HCT116 (cell line): Measurements from ENCODE around the gene NOP16.

ENCODE experiments used
- EZH2 ChIP-seq: fragments of 200-600 bp; sonication (generic); IDR thresholded peaks from 2 replicates; pipeline ENCODE4 v1.6.1; 2017; ENCODE audit warnings: antibody characterized with exemption, mixed run types
- RAD21 ChIP-seq: IDR thresholded peaks from 2 replicates; pipeline ENCODE4 v1.6.1; 2012; ENCODE audit warnings: low read depth, mild to moderate bottlenecking
- ZFX ChIP-seq: fragments of 450-650 bp; IDR thresholded peaks from 2 replicates; pipeline ENCODE4 v1.6.1; 2017
- TF ChIP-seq, protein P1 (sequence below), 3 experiments: fragments of 200-600 bp in 1 of 3; sonication (generic) in 1 of 3; IDR thresholded peaks in 2 of 3; conservative IDR thresholded peaks in 1 of 3; 2 replicates each; pipeline ENCODE4 v1.5.1; 2012 to 2017; ENCODE audit warnings: low read depth in 2 of 3, low read length in 2 of 3, antibody characterized with exemption in 1 of 3, borderline replicate concordance in 1 of 3, control low read depth in 1 of 3, mild to moderate bottlenecking in 1 of 3, mixed read lengths in 1 of 3, mixed run types in 1 of 3, moderate library complexity in 1 of 3; ENCODE audit not compliant: insufficient read depth in 1 of 3

DNA sequence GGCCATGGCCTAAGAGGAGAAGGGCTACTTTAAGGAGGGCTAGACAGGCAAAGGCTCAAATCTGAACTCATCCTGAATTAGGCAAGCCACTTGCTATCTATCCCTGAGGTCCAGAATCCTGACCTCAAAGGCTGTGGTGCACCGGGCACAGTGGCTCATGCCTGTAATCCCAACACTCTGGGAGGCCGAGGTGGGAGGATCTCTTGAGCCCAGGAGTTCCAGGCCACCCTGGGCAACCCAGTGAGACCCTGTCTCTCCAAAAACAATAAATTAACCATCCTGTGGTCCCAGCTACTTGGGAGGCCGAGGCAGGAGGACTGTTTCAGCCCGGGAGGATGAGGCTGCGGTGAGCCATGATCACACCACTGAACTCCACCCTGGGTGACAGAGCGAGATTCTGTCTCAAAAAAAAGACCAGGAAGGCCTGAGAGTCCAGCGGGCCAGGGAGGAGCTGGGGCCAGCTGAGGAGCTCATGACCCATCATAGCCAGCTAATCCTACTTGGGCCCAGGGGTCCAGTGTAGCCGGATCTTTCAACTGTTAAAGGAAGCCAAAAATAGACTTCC, 4.0 kb downstream of the NOP16 start:
- TF ChIP-seq, protein P1, sequence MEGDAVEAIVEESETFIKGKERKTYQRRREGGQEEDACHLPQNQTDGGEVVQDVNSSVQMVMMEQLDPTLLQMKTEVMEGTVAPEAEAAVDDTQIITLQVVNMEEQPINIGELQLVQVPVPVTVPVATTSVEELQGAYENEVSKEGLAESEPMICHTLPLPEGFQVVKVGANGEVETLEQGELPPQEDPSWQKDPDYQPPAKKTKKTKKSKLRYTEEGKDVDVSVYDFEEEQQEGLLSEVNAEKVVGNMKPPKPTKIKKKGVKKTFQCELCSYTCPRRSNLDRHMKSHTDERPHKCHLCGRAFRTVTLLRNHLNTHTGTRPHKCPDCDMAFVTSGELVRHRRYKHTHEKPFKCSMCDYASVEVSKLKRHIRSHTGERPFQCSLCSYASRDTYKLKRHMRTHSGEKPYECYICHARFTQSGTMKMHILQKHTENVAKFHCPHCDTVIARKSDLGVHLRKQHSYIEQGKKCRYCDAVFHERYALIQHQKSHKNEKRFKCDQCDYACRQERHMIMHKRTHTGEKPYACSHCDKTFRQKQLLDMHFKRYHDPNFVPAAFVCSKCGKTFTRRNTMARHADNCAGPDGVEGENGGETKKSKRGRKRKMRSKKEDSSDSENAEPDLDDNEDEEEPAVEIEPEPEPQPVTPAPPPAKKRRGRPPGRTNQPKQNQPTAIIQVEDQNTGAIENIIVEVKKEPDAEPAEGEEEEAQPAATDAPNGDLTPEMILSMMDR (IDR thresholded peaks at IDR 0.05 in 2 of 3, conservative IDR thresholded peaks at IDR 0.05 in 1 of 3; ENCODE audit: borderline replicate concordance in 1 of 3, insufficient read depth in 1 of 3, low read depth in 2 of 3, low read length in 2 of 3): no peak
- TF ChIP-seq RAD21 (no peak), ZFX (no peak), EZH2 (no peak)
